Fibroblast of skin of left biceps (primary cell): Measurements from ENCODE around the gene SH3PXD2B.
"Not testable (repeated sequence)": the region's sequence is repeated elsewhere in the genome, so short reads cannot be mapped to it uniquely, and the experiment has no call there.

ENCODE experiments used
- DNase-seq, 2 experiments: peaks; one replicate each; pipeline ENCODE4 v3.0.0-alpha.2; 2013; ENCODE audit warnings: low read depth in 2 of 2

The SH3PXD2B gene

DNA sequence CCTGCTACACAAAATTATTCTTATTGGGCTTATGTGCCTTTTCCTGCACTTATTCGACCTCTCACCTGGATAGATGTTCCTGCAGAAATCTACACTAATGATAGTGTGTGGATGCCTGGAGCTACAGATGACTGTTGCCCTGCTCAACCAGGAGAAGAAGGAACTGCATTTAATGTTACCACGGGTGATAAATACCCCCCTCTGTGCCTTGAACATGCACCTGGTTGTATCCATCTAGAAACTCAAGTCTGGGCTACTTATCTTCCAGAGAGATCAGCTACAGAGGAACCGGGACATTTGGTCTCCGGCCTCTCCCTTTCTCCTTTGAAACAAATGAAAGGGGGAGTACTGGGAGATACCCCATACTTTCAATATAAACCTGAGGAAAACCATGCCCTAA lies 54.5 kb downstream of the SH3PXD2B start:
- DNase-seq = no peak

- no peak for DNase-seq
Measured at GRCh38 chr5:172399336-172399735, 55.0 kb downstream of the SH3PXD2B start.

DNA sequence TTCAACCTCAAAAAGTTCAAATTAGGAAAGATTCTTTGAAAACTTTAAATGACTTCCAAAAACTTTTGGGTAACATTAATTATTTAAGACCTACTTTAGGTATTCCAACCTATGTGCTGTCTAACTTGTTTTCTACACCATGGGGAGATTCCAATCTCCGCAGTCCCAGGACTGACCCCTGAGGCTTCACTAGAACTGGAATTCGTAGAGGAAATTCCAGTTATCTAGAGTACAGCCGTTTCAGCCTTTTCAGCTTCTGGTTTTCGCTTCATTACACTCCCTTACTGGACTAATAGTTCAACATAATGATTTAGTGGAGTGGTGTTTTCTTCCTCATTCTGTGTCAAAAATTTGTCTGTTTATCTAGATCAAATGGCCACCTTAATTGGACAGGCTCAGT lies 55.7 kb downstream of the SH3PXD2B start:
- DNase-seq = not testable (repeated sequence)

DNA sequence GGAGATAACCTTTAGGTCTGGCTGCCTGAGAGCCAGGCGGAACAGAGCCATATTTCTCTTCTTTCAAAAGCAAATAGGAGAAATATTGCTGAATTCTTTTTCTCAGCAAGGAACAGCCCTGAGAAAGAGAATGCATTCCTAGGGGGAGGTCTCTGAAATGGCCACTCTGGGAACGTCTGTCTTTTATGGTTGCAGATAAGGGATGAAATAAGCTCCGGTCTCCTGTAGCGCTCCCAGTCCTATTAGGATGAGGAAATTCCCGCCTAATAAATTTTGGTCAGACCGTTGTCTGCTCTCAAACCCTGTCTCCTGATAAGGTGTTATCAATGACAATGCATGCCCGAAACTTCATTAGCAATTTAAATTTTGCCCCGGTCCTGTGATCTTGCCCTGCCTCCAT lies 57.3 kb downstream of the SH3PXD2B start:
- not testable (repeated sequence) for DNase-seq

- DNase-seq = no peak
Measured at GRCh38 chr5:172396220-172396619, 58.1 kb downstream of the SH3PXD2B start.

DNA sequence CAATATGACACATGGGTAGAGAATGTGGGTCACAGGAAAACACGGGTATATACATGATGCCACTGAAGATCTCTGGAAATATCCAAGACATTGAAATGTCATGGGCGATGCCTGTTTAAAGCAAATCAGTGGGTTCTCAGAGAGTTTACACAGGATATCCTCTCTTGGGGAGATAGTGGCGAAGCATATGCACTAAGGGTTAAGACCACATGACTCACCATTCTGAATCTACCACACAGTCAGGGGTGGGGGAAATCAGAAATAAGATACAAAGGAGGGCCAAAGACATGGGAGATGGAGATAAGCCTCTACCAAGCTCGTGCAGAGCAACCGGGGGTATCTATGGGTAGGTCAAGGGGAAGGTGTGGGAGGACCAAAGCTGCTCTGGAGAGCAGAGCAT lies 58.8 kb downstream of the SH3PXD2B start:
- DNase-seq = no peak

DNA sequence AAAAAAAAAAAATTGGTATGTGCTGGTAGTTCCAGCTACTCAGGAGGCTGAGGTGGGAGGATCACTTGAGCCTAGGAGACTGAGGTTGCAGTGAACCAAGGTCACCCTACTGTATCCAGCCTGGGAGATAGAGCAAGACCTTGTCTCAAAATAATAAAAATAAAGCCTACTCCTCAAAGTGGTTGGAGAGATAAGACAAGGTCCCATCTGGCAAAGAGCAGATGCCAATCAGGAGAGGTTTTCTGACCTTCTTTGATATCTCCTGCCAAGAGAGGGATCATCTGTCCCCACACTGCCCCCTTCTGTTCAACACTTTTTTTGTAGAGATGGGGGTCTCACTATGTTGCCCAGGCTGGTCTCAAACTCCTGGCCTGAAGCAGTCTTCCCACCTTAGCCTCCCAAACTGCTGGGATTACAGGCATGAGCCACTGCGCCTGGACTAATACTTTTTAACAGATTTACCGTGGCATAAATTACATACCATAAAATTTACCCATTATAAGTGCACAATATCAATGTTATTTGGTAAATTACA lies 64.7 kb downstream of the SH3PXD2B start:
- no peak for DNase-seq

GRCh38 chr5:172388246-172388733 lies 66.0 kb downstream of the SH3PXD2B start:
- no peak for DNase-seq

- DNase-seq = no peak
Measured at GRCh38 chr5:172385707-172386106, 68.6 kb downstream of the SH3PXD2B start.

DNA sequence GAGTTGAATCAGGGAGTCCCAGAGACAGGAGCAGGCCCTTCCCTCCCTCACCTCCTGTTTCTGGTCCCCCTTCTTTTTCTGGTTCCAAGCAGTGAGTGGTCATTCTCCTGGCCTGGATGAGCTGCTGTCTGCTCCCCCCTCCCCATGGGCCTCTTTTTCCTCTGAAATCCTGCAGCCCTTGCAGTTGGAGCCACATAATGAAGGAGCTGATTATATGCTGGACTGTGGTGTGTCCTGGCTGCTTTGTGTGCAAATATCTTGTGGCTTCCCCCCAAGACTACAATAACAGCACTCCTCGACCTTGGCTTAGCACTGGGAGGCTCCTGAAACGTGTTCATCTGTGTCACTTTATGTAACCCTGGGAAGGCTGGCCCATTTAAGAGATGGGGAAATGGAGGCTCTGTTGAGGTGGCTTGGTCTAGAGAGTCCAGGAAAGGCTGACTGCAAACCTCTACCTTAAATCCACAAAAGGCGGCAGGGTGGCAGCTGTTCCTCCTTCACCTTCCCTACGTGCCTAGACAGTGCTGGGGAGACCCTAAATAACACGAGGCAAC lies 69.2 kb downstream of the SH3PXD2B start:
- no peak for DNase-seq

- DNase-seq = no peak
Measured at GRCh38 chr5:172383191-172383802, 71.0 kb downstream of the SH3PXD2B start.

GRCh38 chr5:172380987-172381643 lies 73.2 kb downstream of the SH3PXD2B start:
- peak; percentile 15 to 26 for DNase-seq

GRCh38 chr5:172380301-172380986 lies 73.9 kb downstream of the SH3PXD2B start:
- no peak for DNase-seq

DNA sequence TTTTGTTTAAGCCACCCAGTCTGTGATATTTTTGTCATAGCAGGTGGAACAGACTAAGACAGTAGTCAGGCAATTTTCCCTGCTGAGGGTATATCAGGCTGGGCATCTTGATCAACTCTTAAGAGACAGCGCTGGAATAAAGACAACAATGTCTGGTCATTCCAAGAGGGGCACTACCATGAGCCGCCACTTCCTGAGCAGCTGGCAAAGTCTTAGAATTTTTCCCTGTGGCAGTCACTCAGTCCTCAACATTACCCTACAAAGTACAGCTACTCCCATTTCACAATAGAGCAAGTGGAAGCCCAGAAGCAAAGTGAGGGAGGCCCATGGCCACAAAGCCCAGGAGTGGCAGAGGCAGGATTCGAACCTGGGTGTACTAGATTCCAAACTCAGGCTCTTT lies 74.8 kb downstream of the SH3PXD2B start:
- no peak for DNase-seq

DNA sequence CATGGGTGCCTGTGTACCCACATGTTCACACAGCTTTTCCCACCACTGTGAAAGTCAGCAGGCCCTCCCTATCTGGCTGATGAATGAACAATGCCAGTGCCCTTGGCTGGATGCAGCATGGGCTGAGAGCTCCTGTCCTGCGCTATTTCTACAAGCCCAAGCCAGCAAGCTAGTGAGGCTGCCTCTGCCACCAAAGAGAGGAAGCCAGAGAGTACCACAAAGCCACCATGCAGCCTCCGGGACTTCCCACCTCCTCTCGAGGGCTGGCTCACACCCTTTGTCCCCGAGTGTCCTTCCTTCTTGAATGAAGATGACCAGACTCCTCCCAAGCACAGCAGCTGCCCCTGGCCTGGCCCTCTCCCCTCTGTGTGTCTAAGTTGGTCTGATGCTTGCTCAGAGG lies 76.5 kb downstream of the SH3PXD2B start:
- no peak for DNase-seq

GRCh38 chr5:172377438-172377837 lies 76.9 kb downstream of the SH3PXD2B start:
- DNase-seq = no peak

- DNase-seq = no peak
Measured at GRCh38 chr5:172374783-172375182, 79.5 kb downstream of the SH3PXD2B start.

DNA sequence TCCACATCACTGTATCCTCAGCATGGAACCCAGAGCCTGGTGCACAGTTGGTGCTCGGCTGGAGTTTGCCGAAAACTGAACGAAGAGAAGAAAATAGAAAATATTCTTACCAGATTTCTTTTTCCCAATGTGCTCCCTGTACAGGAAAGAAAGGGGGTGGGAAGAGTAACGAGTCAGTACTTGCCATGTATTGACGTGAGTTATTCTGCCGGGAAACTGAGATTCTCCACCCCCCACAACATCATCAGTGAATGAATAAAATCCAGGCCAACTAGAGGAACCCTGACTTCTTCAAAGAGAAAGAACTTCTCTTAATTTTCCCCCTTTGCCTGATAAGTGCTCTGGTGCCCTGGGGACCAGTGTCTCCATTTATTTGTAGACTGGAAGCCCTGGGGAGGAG lies 80.6 kb downstream of the SH3PXD2B start:
- DNase-seq = no peak

DNA sequence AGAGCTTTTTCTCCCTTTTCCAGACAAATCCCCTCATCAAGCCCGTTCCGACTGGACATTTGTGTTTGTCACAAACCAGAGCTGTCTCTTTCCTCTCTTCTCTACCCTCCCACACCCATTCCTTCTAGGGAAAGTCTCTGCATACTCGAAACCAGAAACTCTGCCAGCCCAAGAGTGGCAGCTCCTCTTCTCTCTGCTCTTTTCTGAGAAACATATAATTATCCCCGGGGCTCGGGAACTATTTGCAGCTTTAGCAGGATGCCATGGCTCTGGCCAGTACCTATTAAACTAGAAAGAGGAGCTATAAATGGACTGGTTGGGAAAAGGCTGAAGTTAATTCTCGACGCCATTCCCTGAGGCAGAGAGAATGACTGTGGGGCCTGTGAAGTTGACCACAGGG lies 82.6 kb downstream of the SH3PXD2B start:
- DNase-seq = no peak

DNA sequence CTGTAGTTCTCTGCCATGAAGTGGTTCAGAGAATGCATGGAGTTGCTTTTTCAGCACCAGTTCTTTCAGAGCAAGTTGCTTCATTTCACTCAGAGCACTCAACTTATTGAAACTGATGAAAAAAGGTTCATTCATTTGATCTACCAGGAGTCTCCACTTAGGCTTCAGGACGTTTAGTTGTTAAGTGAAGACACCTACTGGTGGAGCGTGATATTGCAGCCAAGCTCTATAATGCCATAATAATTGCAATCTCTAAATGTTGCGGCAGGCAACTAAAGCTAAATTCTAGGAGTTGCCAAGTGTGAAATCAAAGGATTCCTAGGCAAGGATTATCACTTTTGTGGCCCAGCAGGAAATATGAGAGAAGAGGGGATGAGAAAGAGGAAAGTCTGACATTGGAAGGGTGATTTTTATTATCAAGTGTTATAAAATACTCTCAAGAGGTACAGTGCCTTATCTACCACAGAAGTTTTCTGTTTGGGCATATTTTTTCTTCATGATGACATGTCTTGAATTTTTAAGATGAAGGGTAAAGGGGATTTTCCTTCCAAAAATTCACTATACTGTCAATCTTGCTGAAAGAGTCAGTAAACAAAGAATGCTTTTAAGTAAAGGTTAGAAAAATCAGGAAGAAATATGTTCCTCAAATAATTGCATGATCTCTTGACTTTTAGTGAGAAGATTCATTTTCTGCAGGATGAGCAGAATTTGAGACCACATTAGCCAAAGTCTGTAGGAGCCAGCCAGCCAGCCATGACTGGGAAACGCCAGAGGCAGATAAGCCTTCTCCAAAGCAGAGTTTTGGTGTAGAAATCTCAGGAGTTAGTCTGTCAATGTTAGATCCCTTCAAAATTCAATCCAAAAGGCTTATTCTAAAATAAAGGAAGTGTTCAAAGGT lies 83.4 kb downstream of the SH3PXD2B start:
- DNase-seq = no peak

GRCh38 chr5:172370237-172370640 lies 84.1 kb downstream of the SH3PXD2B start:
- DNase-seq = no peak
